Stimulated activated CD8-positive, alpha-beta memory T cell treated with anti-CD3 and anti-CD28 coated beads, Interleukin-4, amount 100 ng/mL, for 1 hour (primary cell): ENCODE measurements around the gene GLT8D1.
"Not testable (repeated sequence)": the region's sequence is repeated elsewhere in the genome, so short reads cannot be mapped to it uniquely, and the experiment has no call there.

ENCODE experiments used
- DNase-seq, 2 donors: peaks; one replicate each; pipeline ENCODE4 v3.0.0-alpha.2; 2020; ENCODE audit warnings: low read depth in 2 of 2, low spot score in 1 of 2

Gene GLT8D1, protein sequence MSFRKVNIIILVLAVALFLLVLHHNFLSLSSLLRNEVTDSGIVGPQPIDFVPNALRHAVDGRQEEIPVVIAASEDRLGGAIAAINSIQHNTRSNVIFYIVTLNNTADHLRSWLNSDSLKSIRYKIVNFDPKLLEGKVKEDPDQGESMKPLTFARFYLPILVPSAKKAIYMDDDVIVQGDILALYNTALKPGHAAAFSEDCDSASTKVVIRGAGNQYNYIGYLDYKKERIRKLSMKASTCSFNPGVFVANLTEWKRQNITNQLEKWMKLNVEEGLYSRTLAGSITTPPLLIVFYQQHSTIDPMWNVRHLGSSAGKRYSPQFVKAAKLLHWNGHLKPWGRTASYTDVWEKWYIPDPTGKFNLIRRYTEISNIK

DNA sequence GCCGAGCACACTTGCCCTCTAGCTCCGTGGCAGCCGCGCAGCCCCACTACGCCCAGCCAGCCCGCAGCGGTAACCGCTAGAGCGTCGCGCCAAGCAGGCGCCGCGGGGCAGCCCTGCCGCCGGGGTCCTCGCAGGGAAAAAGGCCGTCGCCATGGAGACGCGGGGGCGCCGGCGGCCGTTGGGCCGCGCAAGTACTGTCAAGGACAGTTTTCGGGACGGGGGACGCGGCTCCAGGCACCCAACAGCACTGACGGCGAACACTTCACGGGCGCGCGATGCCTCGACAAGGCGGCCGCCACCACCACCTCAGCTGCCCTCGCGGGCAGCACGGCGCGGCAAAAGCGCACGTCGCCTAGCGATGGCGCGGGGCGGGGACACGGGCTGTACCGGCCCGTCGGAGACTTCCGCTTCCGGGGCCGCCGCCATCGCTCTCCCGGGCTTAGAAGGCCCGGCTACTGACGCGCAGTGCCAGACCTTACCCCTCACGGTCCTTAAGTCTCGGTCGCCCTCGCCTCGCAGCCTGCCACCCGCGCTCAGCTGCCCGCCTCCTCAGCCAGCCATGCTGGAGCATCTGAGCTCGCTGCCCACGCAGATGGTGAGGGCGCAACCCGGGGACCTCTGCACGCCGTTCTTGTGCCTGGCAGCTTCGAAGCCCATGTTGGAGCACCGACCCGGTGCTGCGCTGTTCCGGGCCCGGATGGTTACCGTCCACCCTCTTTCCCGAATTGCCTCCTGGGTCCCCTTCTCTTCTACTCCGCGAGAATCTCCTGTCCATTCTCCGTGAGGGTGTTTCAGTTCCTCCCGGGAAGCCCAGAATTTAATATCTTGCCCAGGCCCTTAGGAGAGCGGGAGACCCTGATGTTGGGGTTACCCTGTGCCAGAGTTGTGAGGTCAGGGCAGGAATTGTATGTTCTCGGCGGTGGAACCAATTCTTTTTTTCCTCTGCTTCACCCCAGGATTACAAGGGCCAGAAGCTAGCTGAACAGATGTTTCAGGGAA is at the start of gene GLT8D1, which contains the start of gene SPCS1:
TSS of gene GLT8D1 (minus strand) at position 104 of the 999 bp plus-strand sequence. CDS start 5,331 bp downstream, outside the sequence.
TSS of gene SPCS1 (plus strand) at position 419 of the 999 bp plus-strand sequence. CDS start at position 560, 141 bp downstream.
- DNase-seq: peak; percentile 66 to 68

DNA sequence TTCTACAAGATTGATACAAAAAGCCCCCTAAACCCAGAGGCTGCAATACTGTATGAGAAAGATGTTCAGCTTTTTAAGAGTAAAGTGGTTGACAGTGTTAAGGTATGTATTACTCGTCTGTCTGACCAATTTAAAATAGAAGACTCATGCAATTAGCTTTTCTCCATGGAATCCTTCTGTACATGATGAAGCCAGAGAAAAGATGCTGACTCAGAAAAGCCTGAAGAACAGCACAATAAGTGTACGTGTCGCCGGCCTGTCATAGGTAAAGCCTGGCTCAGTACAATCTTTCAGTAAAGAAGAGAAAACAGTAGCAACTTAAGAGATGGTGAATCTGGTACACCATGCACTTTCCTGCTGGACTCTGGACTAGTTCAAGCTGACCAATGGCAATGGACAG is 48.8 kb upstream of the GLT8D1 start:
- DNase-seq: no peak

DNA sequence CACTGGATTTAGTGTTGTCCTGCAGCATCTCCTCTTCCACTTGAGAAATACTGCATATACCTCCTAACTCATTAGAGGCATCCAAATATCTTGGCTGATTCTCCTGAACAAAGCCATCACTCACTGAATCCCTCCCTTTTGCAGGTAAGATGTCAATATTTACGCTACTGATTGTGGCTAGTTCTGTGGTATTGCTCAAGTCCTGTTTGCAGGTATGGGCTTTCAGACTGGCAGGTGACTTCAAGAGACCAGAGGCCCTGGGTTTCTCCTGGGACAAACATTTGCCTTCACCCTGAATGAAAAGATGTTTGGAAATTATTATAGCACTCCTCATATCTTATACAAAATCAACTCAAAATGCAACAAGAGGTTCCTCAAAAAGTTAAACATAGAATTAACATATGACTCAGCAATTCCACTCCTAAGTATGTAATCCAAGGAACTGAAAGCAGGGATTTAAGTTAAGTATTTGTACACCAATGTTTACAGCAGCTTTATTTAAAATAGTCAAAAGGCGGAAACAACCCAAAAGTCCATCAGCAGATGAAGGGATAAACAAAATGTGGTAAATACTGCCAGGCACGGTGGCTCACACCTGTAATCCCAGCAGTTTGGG is 46.6 kb upstream of the GLT8D1 start:
- DNase-seq: no peak

DNA sequence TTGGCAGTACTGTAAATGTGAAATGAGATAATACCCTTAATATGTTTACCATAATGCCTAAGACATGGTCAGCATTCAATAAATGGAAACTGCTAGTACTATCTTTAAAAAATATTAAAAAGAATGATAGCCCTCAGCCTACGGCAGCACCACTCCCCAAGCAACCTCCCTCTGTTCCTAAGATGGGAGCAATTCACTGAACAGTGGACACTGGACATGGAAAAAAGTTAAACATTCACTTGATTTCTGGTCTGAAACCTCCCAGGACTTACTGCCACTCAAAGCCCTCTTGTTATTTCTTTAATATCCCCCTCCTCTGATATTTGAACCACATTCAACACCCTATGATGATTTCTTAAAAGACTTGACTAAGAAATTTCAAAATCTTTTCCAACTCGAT is 38.1 kb upstream of the GLT8D1 start:
- no peak for DNase-seq

DNA sequence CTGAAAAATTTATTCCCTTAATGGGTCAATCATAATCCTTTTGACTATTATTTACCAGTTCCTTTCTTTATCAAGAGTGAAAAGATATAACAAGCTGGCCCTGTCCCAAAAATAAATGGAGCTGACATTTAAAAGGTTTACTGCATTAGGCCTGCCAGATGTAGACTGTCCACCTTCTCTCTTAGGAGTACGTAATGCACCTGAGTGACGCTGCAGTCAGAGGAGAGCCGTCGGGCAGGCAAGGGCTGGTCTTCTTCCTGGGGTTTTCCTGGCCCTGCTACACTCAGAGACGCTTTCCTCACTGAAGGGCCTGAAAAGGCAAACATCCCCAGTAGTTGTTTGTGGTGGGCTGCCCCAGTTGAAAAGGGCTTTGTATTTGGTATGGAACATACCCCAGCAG is 37.6 kb upstream of the GLT8D1 start:
- DNase-seq: no peak

DNA sequence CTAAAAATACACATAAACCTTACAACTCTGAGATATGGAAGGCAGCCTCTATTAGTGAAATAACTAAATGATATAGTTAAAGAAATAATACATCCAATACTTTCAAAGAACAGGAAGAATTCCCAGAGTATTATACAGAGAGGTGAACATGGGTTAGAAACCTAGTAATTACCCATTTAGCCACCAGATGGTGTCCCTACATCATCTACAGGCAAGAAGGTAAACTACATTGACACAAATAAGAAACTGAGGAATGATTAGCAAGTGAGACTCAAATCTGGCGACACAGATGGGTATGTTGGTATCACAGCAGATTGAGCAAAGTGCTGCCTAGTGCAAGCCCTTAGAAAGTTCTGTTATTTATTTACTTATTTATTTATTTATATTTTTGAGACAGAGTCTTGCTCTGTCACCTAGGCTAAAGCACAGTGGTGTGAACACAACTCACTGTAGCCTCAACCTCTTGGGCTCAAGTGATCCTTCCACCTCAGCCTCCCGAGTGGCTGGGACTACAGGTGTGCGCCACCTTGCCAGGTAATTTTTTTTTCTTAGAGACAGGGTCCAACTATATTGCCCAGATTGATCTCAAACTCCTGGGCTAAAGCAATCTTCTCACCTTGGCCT is 36.9 kb upstream of the GLT8D1 start:
- no peak for DNase-seq

DNA sequence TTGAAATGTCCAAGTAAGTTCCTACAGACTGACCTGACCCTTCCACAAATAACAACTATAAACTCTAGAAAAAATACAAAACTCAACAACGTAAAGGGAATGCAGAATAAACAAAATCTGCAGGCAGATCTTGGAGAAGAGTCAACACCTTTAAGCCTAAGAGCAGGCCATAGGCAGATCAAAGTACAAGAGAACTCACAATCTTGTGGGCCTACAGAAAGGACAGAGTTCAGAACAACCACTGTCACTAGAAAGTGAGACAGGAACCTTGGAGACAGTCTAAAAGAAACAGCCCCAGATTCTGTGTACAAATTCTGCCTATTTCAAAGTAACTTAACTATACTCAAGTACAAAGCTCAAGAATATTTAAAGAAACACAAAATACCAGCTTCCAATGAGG is 34.1 kb upstream of the GLT8D1 start:
- DNase-seq: no peak

DNA sequence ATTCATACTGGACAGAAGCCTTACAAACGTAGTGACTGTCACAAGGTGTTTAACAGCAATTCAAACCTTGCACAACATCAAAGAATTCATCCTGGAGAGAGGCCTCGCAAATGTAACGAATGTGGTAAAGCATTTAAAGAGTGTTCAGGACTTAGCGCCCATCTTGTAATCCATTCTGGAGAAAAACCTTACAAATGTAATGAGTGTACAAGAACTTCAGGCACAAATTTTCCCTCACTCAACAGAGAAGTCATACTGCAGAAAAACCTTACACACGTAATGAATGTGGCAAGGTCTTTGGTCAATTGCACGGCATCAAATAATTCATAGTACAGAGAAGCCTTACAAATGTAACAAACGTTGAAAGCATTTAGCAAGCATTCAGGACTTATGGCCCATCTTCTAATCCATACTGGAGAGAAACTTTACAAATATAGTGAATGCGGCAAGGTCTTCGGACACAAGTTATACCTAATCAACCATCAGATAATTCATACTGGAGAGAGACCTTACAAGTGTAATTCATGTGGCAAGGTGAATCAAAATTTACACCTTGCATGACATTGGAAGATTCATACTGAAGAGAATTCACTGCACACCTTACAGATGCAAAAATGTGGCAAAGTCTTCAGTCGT is 27.8 kb upstream of the GLT8D1 start:
- no peak for DNase-seq

DNA sequence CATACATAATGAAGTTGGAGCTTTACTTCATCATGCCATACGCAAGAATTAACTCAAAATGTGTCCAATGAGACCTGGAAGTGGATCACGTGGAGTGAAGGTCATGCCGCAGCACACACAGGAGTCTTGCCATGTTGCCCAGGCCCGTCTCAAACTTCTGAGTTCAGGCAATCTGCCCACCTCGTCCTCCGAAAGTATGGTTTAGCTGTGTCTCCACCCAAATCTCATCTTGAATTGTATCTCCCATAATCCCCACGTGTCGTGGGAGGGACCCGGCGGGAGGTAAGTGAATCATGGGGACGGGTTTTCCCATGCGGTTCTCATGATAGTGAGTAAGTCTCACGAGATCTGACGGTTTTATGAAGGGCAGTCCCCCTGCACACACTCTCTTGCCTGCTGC is 26.0 kb upstream of the GLT8D1 start:
- no peak for DNase-seq

DNA sequence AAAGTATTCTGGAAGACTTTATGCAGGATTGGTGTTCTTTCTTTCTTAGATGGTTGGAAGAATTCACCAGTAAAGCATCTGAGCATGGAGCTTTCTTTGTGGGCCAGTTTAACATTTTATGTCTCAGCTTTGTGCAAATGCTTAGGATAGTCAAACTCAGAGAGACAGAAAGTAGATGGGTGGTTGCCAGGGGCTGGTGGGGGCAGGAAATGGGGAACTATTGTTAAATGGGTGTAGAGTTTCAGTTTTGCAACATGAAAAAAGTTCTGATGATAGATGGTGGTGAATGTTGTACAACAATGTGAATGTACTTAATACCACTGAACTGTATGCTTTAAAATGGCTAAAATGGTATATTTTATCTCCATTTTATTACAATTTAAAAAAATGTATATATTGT is 25.1 kb upstream of the GLT8D1 start:
- no peak for DNase-seq

DNA sequence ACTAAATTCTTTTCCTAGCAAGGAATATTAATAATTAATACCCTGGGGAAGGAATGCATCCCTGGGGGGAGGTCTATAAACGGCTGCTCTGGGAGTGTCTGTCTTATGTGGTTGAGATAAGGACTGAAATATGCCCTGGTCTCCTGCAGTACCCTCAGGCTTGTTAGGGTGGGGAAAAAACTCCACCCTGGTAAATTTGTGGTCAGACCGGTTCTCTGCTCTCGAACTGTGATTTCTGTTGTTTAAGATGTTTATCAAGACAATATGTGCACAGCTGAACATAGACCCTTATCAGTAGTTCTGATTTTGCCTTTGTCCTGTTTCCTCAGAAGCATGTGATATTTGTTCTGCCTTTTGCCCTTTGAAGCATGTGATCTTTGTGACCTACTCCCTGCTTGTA is 23.2 kb upstream of the GLT8D1 start:
- not testable (repeated sequence) for DNase-seq

DNA sequence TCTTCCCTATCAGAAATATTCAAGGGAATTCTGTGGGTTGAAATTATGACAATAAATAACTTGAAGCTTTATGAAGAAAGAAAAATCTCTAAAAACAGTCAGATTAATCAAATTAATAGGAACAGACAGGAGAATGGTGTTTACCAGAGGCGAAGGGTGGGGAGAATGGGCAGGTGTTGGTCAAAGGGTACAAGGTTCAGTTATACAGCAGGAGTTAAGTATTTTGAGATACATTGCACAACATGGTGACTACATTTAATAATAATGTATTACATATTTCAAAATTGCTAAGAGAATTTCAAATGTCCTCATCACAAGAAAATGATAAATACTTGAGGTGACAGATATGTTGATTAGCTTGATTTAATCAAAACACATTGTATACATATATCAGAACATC is 18.9 kb upstream of the GLT8D1 start:
- DNase-seq: no peak

DNA sequence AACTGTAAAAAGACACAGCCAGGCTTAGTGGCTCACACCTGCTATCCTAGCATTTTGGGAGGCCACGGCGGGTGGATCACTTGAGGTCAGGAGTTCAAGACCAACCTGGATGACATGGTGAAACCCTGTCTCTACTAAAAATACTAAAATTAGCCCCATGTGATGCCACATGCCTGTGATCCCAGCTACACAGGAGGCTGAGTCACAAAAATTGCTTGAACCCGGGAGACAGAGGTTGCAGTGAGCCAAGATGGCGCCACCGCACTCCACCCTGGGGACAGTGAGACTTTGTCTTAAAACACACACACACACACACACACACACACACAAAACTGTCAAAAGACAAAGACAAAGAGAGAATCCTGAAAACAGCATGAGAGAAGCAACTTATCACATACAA is 18.3 kb upstream of the GLT8D1 start:
- DNase-seq: no peak

DNA sequence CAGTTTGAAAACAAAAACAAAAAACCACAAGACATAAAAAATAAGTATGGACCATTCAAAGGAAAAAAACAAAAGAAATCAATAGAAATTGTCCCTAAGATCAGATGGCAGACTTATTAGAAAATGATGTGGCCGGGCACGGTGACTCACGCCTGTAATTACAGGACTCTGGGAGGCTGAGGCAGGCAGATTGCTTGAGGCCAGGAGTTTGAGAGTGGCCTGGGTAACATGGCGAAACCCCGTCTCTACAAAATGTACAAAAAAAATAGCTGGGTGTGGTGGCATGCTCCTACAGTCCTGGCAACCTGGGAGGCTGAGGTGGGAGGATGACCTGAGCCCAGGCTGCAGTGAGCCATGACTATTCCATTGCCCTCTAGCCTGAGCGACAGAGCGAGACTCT is 16.9 kb upstream of the GLT8D1 start:
- DNase-seq: no peak

DNA sequence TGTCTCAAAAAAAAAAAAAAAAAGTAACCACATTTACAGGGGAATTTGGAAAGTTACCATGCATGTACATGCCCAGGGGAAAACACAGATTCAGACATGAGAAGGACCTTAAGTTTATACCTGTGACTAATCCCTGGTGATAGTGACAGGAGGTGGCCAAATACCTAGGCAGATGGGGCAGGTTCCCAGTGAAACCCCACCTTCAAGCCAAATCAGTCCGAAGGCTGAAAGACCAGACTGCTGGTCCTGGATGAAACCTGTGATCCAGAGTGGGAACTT is 16.1 kb upstream of the GLT8D1 start:
- DNase-seq: no peak

DNA sequence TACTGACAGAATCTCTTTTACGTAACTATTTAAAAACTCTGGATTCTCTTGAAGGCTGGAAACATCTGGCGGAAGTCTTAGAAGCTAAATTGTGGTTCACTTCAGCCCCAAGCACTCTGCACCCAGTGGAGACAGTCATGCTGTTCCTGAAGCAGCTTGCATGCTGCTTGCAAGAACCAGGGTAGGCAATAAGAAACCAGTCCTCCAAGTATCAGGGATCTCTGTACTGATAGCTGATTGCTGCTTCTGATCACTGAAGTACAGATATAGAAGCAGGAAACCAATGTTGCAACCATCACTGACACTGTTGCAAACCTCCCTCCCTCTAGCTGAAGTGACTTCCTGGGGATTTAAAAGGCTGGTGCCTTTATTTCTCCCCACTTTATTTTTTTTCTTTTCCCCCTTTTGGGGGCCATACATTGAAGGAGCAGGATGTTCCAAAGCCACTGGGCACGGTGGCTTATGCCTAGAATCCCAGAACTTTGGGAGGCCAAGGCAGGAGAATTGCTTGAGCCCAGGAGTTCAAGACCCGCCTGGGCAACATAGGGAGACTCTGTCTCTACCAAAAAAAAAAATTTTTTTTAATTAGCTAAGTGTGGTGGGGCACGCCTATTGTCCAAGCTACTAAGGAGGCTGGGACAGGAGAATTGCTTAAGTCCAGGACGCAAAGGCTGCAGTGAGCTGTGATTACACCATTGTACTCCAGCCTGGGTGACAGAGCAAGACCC is 15.6 kb upstream of the GLT8D1 start:
- DNase-seq: no peak

DNA sequence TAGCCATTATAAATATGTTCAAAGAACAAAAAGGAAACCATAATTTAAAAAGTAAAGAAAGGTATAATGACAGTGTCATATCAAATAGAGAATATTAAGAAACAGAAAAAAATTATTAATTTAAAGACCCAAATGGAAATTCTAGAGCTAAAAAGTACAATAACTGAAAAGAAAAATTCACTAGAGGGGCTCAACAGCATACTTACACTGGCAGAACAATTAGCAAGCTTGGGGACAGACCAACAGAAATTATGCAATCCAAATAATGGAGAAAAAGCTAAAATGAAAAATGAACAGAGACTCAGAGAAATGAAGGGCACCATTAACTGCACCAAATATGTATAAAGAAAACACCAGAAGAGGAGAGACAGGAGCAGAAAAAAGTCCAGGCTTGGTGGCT is 14.0 kb upstream of the GLT8D1 start:
- no peak for DNase-seq

DNA sequence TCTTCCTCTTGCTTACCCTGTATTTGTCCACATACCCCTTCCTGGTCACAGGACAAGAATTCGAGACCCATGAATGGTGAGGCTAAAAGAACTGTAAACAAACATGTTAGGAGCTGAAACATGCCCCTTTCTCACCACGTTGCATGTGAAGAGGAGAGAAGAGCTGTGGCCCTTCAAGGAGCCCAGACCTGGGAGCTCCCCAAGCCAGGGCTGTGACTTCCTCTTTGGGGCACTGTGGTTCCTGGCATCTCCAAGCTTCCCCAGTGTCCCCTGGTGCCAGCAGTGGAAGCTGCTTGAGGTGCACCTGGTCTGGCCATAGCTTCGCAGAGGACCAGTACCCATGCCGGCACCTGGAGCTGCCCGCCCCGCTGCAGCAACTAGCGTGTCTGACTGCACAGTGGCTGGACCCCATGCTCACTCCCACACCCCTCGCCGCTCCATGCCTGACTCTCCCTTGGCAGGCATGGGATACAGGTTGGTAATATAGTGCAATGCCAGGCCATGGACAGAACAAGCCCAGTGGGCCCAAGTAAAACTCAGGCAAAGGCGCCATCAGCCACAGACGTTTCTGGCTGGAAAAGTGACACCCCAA is 10.2 kb upstream of the GLT8D1 start:
- no peak for DNase-seq

DNA sequence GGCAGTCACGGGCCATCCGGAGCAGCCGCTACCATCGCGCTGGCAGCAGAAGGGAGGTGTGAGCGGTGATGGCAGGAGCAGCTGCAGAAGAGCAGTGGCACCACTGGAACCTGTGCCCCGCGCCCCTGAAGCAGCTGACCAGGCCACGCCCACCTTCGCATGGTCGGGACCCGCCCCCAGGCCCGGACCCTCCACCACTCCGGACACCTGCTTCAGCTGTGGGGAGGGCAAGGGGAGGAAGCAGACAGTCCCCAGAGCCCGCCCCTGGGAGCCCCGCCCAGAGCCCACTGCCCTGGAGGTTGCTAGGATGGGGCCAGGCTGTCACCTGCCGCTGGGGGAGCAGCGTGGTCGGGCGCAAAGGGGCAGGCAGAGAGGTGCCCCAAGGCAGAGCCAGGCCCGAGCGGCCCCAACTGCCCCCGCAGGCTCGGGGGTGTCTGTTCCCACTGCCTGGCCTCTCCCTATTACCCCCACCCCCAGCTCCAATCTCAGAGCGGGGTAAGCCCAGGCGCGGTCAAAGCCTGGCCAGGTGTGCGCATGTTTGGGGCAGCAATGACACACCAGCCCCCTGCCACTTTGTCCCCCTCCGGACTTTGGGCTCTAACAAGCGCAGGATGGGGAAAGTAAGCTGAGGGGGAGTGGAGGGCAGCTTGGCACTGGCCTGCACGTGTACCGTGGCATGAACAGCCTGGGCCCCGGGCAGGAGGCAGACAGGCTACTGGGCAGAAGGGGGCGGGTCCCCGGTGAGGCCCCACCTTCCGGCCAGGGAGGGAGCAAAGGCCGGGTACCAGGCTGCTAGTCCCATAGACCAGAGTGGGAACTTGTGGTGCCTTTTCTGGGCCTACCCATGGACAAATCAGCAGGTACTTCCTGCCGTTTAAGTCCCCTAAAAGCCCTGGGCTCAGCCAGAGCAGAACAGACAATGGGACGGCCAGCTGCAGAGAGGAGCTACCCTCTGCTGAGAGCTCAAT is 9.0 kb upstream of the GLT8D1 start:
- no peak for DNase-seq
